Breast epithelium (tissue), 4 donors: Measurements from ENCODE around the gene SERGEF. TPM values are rescaled to one million over a fixed set of nuclear protein-coding genes. Genes with fewer than 3 reads are reported as not detected.

Experiments
- DNase-seq, 2 donors: peaks; one replicate each; pipeline ENCODE4 v3.0.0-alpha.2; 2019; ENCODE audit warnings: low spot score in 2 of 2
- H3K27ac ChIP-seq, 2 donors: fragments of 200-600 bp; sonication (generic) in 1 of 2; one replicate each; pipeline ENCODE4 v1.5.1; 2016 to 2019; ENCODE audit warnings: mild to moderate bottlenecking in 1 of 2
- H3K27me3 ChIP-seq, 2 donors: fragments of 200-600 bp; sonication (generic) in 1 of 2; one replicate each; pipeline versions ENCODE4 v1.5.1 to v1.6.0; 2017 to 2019; ENCODE audit warnings: control low read depth in 1 of 2, mild to moderate bottlenecking in 1 of 2
- H3K36me3 ChIP-seq: fragments of 200-600 bp; one replicate; pipeline ENCODE4 v1.5.1; 2019
- H3K4me1 ChIP-seq, 2 donors: fragments of 200-600 bp; sonication (generic); one replicate each; pipeline ENCODE4 v1.5.1; 2016 to 2019; ENCODE audit warnings: control low read depth in 1 of 2
- H3K4me3 ChIP-seq, 3 donors: fragments of 200-600 bp; sonication (generic); 1 replicate in 2 of 3; 2 replicates in 1 of 3; pipeline ENCODE4 v1.5.1; 2016 to 2019; ENCODE audit warnings: mild to moderate bottlenecking in 3 of 3, moderate library complexity in 2 of 3
- H3K9me3 ChIP-seq, 2 donors: fragments of 200-600 bp; sonication (generic) in 1 of 2; one replicate each; pipeline ENCODE4 v1.5.1; 2016 to 2019; ENCODE audit warnings: control low read depth in 1 of 2
- CTCF ChIP-seq, 3 donors: fragments of 450-650 bp; IDR thresholded peaks; one replicate each; pipeline ENCODE4 v1.5.1; 2016 to 2017; ENCODE audit warnings: antibody characterized with exemption in 3 of 3, mild to moderate bottlenecking in 3 of 3, moderate library complexity in 3 of 3
- POLR2A ChIP-seq: fragments of 450-650 bp; IDR thresholded peaks from one replicate; pipeline ENCODE4 v1.6.1; 2016; ENCODE audit warnings: antibody characterized with exemption, mild to moderate bottlenecking, moderate library complexity
- POLR2AphosphoS5 ChIP-seq, 3 donors: sonication (generic); formaldehyde crosslinking; IDR thresholded peaks; one replicate each; pipeline ENCODE4 v1.6.1; 2017; ENCODE audit warnings: antibody characterized with exemption in 3 of 3
- intact Hi-C: fragments of 100-400 bp; cut with DNase I; formaldehyde crosslinking; loops from one replicate; pipeline ENCODE4 v1.15.1; 2023; ENCODE audit warnings: low total_unique reads
- total RNA-seq, 3 donors: library from RNA; depleted of rRNA; stranded (reverse); fragments of >200 nt; gene quantifications; one replicate each; pipeline ENCODE4 v1.1.0, GENCODE V29; 2016

SERGEF gene
- total RNA-seq, 3 donors from 2014 or later, result 31.8 to 47.5 (median 41.9) TPM

- Histone ChIP-seq H3K27ac (peak overlapping the region; percentile 7 to 59), H3K27me3 (no peaks in the 10 kb centered on the region), H3K4me1 (peaks cover 0 to 9% of the 10 kb centered on the region in 2 donors), H3K36me3 (no peaks in the 10 kb centered on the region), H3K9me3 (no peaks in the 10 kb centered on the region), H3K4me3 (no peak overlapping the region)
- intact Hi-C loops, result no loop called here
- DNase-seq, result no peak
- TF ChIP-seq POLR2A (no peak), POLR2AphosphoS5 (IDR thresholded peaks at IDR 0.05) (no peak), CTCF (IDR thresholded peaks at IDR 0.05) (no peak)
These were observed 26.1 kb downstream of the SERGEF start for GRCh38 chr11:17986711-17987220.

DNA sequence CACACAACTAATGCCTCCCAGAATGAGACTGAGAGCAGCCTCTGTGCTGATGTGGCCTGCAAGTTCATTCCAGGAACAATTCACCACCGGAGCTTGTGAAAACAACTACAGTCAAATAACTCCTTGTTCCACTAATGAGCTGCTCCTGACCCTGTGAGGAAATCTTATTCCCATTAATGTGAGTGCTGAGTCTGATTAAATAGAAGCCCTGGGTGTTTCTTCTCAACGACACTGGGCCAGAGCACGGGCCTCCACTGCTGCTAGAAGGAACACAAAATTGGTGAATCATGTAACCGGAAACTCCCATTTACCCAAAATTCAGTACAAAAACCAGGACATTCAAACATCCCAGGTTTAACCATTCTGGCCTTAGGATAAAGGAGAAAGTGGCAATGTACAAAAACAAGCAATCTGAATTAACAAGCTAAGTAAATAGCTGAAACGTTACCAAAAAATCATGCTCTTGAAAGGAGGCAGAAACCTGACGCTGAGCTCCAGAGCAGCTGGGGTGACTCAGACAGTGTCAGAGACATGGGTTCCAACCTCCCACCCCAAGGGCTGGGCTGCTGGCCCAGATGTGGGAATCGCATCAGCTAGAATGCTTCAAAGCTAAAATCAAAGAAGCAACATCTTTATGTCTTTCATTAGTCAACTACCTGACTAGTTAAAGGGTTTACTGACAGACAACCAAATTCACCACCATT lies 26.7 kb downstream of the SERGEF start:
- Histone ChIP-seq H3K36me3 (no peaks in the 10 kb centered on the region), H3K9me3 (no peaks in the 10 kb centered on the region), H3K4me3 (no peak overlapping the region), H3K4me1 (peaks cover 0 to 9% of the 10 kb centered on the region in 2 donors), H3K27ac (peak overlapping the region; percentile 7 to 59), H3K27me3 (no peaks in the 10 kb centered on the region)
- intact Hi-C loops, result no loop called here
- TF ChIP-seq POLR2A (no peak), CTCF (IDR thresholded peaks at IDR 0.05) (no peak), POLR2AphosphoS5 (IDR thresholded peaks at IDR 0.05) (no peak)
- no peak for DNase-seq

DNA sequence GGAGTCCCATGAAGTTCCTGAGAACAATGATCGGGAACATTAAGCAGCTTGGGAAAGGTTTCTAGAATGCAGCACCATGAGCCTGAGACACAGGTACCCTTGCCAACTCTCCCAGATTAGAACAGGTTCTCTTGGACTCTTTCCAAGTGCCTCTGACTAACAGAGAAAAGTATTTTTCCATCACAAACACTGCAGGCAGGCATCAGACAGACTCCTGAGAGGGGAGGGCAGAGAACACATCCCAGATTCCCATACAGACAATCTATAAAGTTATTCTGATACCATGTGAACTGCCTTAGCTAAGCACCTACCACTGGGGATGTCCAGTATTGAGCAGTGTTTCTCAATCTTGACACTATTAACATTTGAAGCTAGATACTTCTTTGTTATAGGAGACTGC lies 27.3 kb downstream of the SERGEF start:
- H3K27me3 ChIP-seq, result no peaks in the 10 kb centered on the region
- no peaks in the 10 kb centered on the region for H3K9me3 ChIP-seq
- H3K27ac ChIP-seq, result peak overlapping the region; percentile 7 to 59
- peaks cover 0 to 9% of the 10 kb centered on the region in 2 donors for H3K4me1 ChIP-seq
- TF ChIP-seq CTCF (IDR thresholded peaks at IDR 0.05) (no peak), POLR2A (no peak), POLR2AphosphoS5 (IDR thresholded peaks at IDR 0.05) (no peak)
- H3K36me3 ChIP-seq, result no peaks in the 10 kb centered on the region
- H3K4me3 ChIP-seq, result no peak overlapping the region
- no peak for DNase-seq
- intact Hi-C loops, result no loop called here

GRCh38 chr11:17983569-17983968 lies 29.3 kb downstream of the SERGEF start:
- Histone ChIP-seq H3K4me3 (no peak overlapping the region), H3K4me1 (peaks cover 0 to 9% of the 10 kb centered on the region in 2 donors), H3K27me3 (no peaks in the 10 kb centered on the region), H3K36me3 (no peaks in the 10 kb centered on the region), H3K27ac (no peak overlapping the region), H3K9me3 (no peaks in the 10 kb centered on the region)
- intact Hi-C loops, result no loop called here
- DNase-seq, result no peak
- TF ChIP-seq POLR2AphosphoS5 (IDR thresholded peaks at IDR 0.05) (no peak), POLR2A (no peak), CTCF (IDR thresholded peaks at IDR 0.05) (no peak)

GRCh38 chr11:17979770-17980371 lies 33.0 kb downstream of the SERGEF start:
- H3K9me3 ChIP-seq, result no peaks in the 10 kb centered on the region
- no peaks in the 10 kb centered on the region for H3K36me3 ChIP-seq
- no peaks in the 10 kb centered on the region for H3K4me1 ChIP-seq
- H3K4me3 ChIP-seq, result no peak overlapping the region
- intact Hi-C loops, result loop anchor here (5.0 kb wide), 1 partner anchor 248 kb away; the partner anchor contains the start of gene KCNC1
- no peak for DNase-seq
- H3K27ac ChIP-seq, result no peak overlapping the region
- TF ChIP-seq POLR2A, result no peak
- peak; percentile 80 to 90 (median 85) for TF ChIP-seq CTCF (IDR thresholded peaks at IDR 0.05)
- no peaks in the 10 kb centered on the region for H3K27me3 ChIP-seq
